ENCODE measurements around the gene PLA2G2F. TPM values are rescaled to one million over a fixed set of nuclear protein-coding genes. Genes with fewer than 3 reads are reported as not detected.

Gene PLA2G2F
- total RNA-seq, 1 donor from 2014 or later = not detected

- no peak overlapping the region for H3K4me3 ChIP-seq
- TF ChIP-seq, protein P1, sequence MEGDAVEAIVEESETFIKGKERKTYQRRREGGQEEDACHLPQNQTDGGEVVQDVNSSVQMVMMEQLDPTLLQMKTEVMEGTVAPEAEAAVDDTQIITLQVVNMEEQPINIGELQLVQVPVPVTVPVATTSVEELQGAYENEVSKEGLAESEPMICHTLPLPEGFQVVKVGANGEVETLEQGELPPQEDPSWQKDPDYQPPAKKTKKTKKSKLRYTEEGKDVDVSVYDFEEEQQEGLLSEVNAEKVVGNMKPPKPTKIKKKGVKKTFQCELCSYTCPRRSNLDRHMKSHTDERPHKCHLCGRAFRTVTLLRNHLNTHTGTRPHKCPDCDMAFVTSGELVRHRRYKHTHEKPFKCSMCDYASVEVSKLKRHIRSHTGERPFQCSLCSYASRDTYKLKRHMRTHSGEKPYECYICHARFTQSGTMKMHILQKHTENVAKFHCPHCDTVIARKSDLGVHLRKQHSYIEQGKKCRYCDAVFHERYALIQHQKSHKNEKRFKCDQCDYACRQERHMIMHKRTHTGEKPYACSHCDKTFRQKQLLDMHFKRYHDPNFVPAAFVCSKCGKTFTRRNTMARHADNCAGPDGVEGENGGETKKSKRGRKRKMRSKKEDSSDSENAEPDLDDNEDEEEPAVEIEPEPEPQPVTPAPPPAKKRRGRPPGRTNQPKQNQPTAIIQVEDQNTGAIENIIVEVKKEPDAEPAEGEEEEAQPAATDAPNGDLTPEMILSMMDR (IDR thresholded peaks at IDR 0.05) = no peak
- H3K27ac ChIP-seq = no peak overlapping the region
- no peaks in the 10 kb centered on the region for H3K4me1 ChIP-seq
- intact Hi-C loops (cut with DNase I) = no loop called here
- no peak for DNase-seq (ENCODE audit: low spot score in 2 of 2)
- H3K27me3 ChIP-seq = no peaks in the 10 kb centered on the region
- H3K9me3 ChIP-seq = no peaks in the 10 kb centered on the region
- H3K36me3 ChIP-seq = no peaks in the 10 kb centered on the region
These were observed 43.9 kb downstream of the PLA2G2F start for GRCh38 chr1:20183035-20183434.

GRCh38 chr1:20183616-20184271 lies 44.6 kb downstream of the PLA2G2F start:
- H3K27me3 ChIP-seq = no peaks in the 10 kb centered on the region
- no peak for DNase-seq (ENCODE audit: low spot score in 2 of 2)
- H3K4me1 ChIP-seq = no peaks in the 10 kb centered on the region
- no peak overlapping the region for H3K4me3 ChIP-seq
- no peaks in the 10 kb centered on the region for H3K36me3 ChIP-seq
- H3K9me3 ChIP-seq = no peaks in the 10 kb centered on the region
- intact Hi-C loops (cut with DNase I) = no loop called here
- H3K27ac ChIP-seq = no peak overlapping the region
- TF ChIP-seq, protein P1 (IDR thresholded peaks at IDR 0.05) = no peak

- H3K4me1 ChIP-seq = no peaks in the 10 kb centered on the region
- H3K4me3 ChIP-seq = no peak overlapping the region
- H3K9me3 ChIP-seq = no peaks in the 10 kb centered on the region
- H3K27me3 ChIP-seq = no peaks in the 10 kb centered on the region
- H3K36me3 ChIP-seq = no peaks in the 10 kb centered on the region
- intact Hi-C loops (cut with DNase I) = no loop called here
- DNase-seq (ENCODE audit: low spot score in 2 of 2) = no peak
- TF ChIP-seq, protein P1 (IDR thresholded peaks at IDR 0.05) = no peak
- no peak overlapping the region for H3K27ac ChIP-seq
These were observed 45.4 kb downstream of the PLA2G2F start for GRCh38 chr1:20184481-20184900.

DNA sequence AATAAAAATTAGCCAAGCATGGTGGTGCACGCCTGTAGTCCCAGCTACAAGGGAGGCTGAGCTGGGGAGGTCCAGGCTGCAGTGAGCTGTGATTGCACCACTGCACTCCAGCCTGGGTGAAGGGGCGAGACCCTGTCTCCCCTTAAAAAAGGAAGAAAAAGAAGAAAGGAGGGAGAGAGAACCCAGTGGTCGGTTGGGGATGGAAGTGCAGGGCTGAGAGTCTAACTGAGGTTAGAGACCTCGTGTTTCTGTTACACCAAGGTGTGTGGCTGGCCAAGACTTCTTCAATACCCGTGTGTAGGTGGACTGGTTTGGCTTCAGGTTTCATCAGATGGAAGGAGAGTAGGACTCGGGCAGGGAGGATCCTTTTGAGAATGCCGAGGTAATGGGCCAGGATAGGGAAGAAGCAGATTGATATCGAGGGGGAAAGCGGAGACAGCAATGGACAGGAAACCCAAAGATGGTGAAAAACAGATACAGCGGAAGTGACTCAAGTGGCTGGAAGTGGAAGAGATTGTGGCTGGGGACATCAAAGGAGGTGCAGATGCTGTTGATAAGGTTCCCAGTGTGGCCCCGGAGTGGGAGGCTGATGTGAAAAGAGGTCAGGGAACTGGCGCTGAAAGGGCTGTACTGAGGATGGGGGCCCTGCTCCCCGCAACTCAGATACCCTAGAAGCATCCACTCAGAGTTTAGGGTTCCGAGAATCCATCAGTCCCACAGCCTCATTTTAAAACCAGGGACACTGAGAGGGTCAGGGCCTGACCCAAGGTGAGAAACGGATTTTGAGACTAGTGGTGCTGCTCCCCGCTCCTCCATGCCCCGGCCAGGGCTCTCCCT lies 46.1 kb downstream of the PLA2G2F start:
- Histone ChIP-seq H3K4me1 (no peaks in the 10 kb centered on the region), H3K36me3 (no peaks in the 10 kb centered on the region), H3K27me3 (no peaks in the 10 kb centered on the region), H3K27ac (no peak overlapping the region), H3K4me3 (no peak overlapping the region), H3K9me3 (no peaks in the 10 kb centered on the region)
- TF ChIP-seq, protein P1 (IDR thresholded peaks at IDR 0.05) = no peak
- intact Hi-C loops (cut with DNase I) = no loop called here
- no peak for DNase-seq (ENCODE audit: low spot score in 2 of 2)

GRCh38 chr1:20185834-20186782 lies 47.0 kb downstream of the PLA2G2F start, which contains the start of the genes PLA2G2C and UBXN10:
Gene PLA2G2C (minus strand): TSS chr1:20186518. CDS start chr1:20177363, 9,155 bp downstream.
Gene UBXN10 (plus strand): TSS chr1:20186096. CDS start chr1:20190562, 4,466 bp downstream.
- Histone ChIP-seq H3K36me3 (no peaks in the 10 kb centered on the region), H3K4me1 (no peaks in the 10 kb centered on the region), H3K9me3 (no peaks in the 10 kb centered on the region), H3K4me3 (peak within 1 kb of the TSS; percentile 33 to 51), H3K27ac (no peak within 1 kb of the TSS), H3K27me3 (no peaks in the 10 kb centered on the region)
- TF ChIP-seq, protein P1 (IDR thresholded peaks at IDR 0.05) = no peak
- DNase-seq (ENCODE audit: low spot score in 2 of 2) = no peak
- intact Hi-C loops (cut with DNase I) = no loop called here
